Lower leg skin (tissue), 3 donors: ENCODE results near the gene HDAC9.

Experiments
- CTCF ChIP-seq, 3 donors: fragments of 450-650 bp; IDR thresholded peaks; one replicate each; pipeline ENCODE4 v1.5.1; 2016; ENCODE audit warnings: antibody characterized with exemption in 3 of 3, mild to moderate bottlenecking in 3 of 3, moderate library complexity in 2 of 3
- POLR2A ChIP-seq, 2 donors: fragments of 450-650 bp; IDR thresholded peaks; one replicate each; pipeline ENCODE4 v1.6.1; 2016 to 2017; ENCODE audit warnings: antibody characterized with exemption in 2 of 2, mild to moderate bottlenecking in 1 of 2, moderate library complexity in 1 of 2

GRCh38 chr7:18780266-18780665 is 284.7 kb downstream of the HDAC9 start:
- TF ChIP-seq CTCF (IDR thresholded peaks at IDR 0.05) = no peak
- TF ChIP-seq POLR2A (IDR thresholded peaks at IDR 0.05) = no peak
